ENCODE results near the gene ZC3H6. TPM values are rescaled to one million over a fixed set of nuclear protein-coding genes. Genes with fewer than 3 reads are reported as not detected.
"Not testable (repeated sequence)": the region's sequence is repeated elsewhere in the genome, so short reads cannot be mapped to it uniquely, and the experiment has no call there.

The ZC3H6 gene
- total and polyA plus RNA-seq, 4 experiments from 2014 or later: 4.6 to 43.2 (median 22.2) TPM

DNA sequence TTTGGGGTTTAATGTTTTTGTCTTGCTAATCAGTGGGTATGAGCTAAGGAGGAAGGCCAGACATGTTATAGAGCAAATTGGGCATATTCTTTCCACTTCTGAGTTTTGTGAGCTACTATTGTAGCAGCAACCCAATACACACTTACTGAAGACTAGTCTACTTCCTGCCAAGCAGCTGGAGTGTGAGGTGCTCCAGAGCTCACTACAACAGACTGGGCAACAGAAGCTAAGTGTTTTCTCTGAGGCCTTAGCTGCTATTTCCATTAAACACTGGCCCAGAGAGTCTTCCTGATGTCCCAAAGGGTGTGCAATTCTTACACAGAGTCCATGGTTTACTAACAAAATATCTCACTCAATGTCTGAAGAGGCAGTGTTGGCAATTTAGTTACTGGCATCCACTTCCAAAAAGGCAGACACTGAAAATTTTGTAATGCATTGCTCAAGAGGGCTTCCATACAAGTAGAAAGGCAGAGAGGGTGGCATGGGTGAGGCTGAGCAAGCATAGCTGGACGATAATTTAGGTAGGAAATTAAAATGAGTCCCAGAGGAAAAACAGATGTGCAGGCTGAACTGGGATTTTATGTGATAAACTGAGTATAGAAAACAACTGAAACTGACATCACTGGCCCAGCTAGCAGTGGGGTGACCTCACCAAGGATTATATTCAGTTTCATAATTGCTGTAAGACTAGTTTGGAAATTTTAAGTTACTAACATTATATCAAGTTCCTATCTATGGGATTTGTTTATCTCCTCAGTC lies 68.6 kb downstream of the ZC3H6 start:
- Histone ChIP-seq H3K4me1 (ENCODE audit: insufficient read depth, low read length) (no peaks in the 10 kb centered on the region), H3K27me3 (ENCODE audit: insufficient read depth, low read length) (no peaks in the 10 kb centered on the region), H3K9me3 (ENCODE audit: control insufficient read depth in 1 of 2, low read length in 2 of 2) (no peaks in the 10 kb centered on the region), H3K27ac (ENCODE audit: low read depth, low read length) (no peak overlapping the region), H3K36me3 (ENCODE audit: insufficient read depth, low read length) (no peaks in the 10 kb centered on the region), H3K4me3 (ENCODE audit: low read length in 2 of 2) (no peak overlapping the region)
- peak overlapping the region in 1 of 7 donors; percentile 8 for H3K27ac Mint-ChIP-seq
- ChIA-PET CTCF (ENCODE audit: partially characterized antibody) (no interaction called here), POLR2A (ENCODE audit: partially characterized antibody) (no interaction called here)
- H3K27me3 Mint-ChIP-seq: no peaks in the 10 kb centered on the region
- peaks cover 0 to 4% of the 10 kb centered on the region in 2 donors for H3K36me3 Mint-ChIP-seq
- H3K9me3 Mint-ChIP-seq: peaks cover 0 to 2% (median 0%) of the 10 kb centered on the region in 8 donors
- H3K4me3 Mint-ChIP-seq: no peak overlapping the region
- no peaks in the 10 kb centered on the region for H3K4me1 Mint-ChIP-seq
- DNase-seq: no peak
- intact Hi-C loops (cut with micrococcal nuclease): no loop called here

DNA sequence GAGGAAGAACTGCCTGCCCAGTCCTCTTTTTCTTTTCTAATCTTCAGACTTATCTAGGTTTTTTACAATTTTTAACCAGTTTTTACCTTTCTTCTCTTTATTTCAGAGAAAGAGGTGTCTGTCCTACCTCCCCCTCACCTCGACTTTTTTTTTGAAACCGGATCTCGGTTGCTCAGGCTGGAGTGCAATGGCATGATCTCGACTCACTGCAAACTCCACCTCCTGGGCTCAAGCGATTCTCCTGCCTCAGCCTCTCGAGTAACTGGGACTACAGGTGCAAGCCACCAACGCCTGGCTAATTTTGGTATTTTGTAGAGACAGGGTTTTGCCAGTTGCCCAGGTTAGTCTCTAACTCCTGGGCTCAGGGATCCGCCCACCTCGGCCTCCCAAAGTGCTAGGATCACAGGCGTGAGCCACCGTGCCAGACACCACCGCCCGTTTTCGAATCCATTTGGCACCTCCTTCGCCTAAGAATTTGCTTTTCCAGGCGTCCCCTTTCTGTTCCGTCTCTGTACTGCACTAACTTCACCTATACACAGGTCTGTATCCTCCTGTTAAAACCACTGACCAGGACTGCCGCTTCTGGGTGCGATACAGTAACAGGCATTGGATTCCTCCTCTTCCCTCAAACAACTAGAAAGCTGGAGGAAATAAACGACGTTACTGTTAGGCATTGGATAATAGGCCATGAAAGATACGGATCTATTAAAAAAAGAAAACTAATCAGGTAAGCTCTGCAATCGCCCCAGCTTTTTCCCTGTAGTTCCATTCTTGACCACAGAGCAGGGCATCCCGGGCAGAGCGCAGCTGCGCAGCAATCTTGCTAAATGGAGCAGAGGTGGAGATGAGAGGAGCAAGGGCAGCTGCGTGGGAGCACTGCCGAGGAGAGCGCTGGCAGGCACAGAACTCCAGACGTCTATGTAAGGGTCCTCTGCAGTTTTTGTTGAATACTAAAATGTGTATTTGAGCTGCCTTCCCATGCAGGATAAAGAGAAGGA lies 69.9 kb downstream of the ZC3H6 start:
- no peak for DNase-seq
- CTCF ChIA-PET (ENCODE audit: partially characterized antibody): no interaction called here
- Mint-ChIP-seq H3K9me3 (peaks cover 0 to 2% (median 0%) of the 10 kb centered on the region in 8 donors), H3K36me3 (peaks cover 0 to 4% of the 10 kb centered on the region in 2 donors), H3K27ac (no peak overlapping the region), H3K27me3 (no peaks in the 10 kb centered on the region), H3K4me3 (no peak overlapping the region), H3K4me1 (no peaks in the 10 kb centered on the region)
- intact Hi-C loops (cut with micrococcal nuclease): no loop called here
- Histone ChIP-seq H3K36me3 (ENCODE audit: insufficient read depth, low read length) (no peaks in the 10 kb centered on the region), H3K4me1 (ENCODE audit: insufficient read depth, low read length) (no peaks in the 10 kb centered on the region), H3K9me3 (ENCODE audit: control insufficient read depth in 1 of 2, low read length in 2 of 2) (no peaks in the 10 kb centered on the region), H3K27me3 (ENCODE audit: insufficient read depth, low read length) (no peaks in the 10 kb centered on the region), H3K4me3 (ENCODE audit: low read length in 2 of 2) (no peak overlapping the region), H3K27ac (ENCODE audit: low read depth, low read length) (no peak overlapping the region)
- POLR2A ChIA-PET (ENCODE audit: partially characterized antibody): no interaction called here

GRCh38 chr2:112352292-112352691 lies 76.9 kb downstream of the ZC3H6 start:
- intact Hi-C loops (cut with micrococcal nuclease); H3K27ac ChIP-seq (ENCODE audit: low read depth, low read length); CTCF ChIA-PET (ENCODE audit: partially characterized antibody); POLR2A ChIA-PET (ENCODE audit: partially characterized antibody); H3K4me3 Mint-ChIP-seq; H3K36me3 ChIP-seq (ENCODE audit: insufficient read depth, low read length); H3K4me1 ChIP-seq (ENCODE audit: insufficient read depth, low read length); DNase-seq; H3K9me3 Mint-ChIP-seq; H3K36me3 Mint-ChIP-seq; H3K27me3 Mint-ChIP-seq; H3K4me3 ChIP-seq (ENCODE audit: low read length in 2 of 2); H3K4me1 Mint-ChIP-seq; H3K27me3 ChIP-seq (ENCODE audit: insufficient read depth, low read length); H3K9me3 ChIP-seq (ENCODE audit: control insufficient read depth in 1 of 2, low read length in 2 of 2): not testable (repeated sequence)
- H3K27ac Mint-ChIP-seq: peak overlapping the region in 4 of 7 donors; percentile 1 to 84 (median 28)

DNA sequence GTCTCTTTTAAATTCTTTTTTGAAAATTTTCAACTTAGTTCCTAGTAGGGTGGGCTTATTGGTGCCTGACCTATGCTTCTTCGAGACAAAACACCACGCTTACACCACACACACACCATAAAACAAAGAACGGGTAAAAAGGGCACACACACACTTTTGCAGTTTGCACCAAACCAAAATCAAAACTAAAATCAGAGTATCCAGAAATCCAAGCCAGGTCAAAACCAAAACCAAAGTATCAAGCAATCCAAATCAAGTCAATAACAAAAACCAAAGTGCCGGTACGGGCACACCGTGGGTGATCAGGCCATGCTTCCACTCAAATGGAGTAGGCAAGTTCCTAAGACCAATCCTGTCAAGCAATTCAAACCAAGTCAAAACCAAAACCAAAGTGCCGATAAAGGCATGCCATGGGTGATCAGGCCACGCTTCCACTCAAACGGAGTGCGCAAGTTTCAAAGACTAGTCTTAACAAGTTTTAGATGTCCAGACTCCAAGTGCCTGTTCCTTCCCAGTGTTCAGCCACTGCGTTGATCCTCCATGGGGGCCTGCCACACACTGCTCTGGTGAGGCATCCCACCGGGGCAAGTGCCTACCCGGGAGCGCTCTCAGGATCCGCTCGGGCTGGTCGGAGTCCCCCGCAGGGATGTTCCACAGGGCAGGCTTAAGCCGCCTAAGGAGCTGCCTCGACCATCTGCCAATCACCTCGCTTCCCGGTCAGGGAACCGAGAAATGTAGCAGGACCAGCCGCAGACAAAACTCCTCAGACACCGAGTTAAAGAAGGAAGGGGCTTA lies 77.6 kb downstream of the ZC3H6 start:
- H3K4me3 ChIP-seq (ENCODE audit: low read length in 2 of 2): not testable (repeated sequence)

DNA sequence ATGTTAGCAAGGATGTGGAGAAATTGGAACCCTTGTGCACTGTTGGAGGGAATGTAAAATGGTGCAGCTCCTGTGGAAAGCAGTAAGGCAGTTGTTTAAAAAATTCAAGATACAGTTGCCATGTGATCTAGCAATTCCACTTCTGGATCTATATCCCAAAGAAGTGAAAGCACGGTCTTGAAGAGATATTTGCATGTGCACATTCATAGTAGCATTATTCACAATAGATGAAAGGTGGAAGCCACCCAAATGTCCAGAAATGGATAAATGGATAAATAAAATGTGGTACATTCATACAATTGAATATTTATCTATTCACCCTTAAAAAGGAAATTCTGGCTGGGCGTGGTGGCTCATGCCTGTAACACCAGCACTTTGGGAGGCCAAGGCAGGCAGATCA lies 78.9 kb downstream of the ZC3H6 start:
- H3K27ac Mint-ChIP-seq; H3K27me3 ChIP-seq (ENCODE audit: insufficient read depth, low read length); DNase-seq; H3K4me1 Mint-ChIP-seq; H3K36me3 Mint-ChIP-seq; H3K27me3 Mint-ChIP-seq; intact Hi-C loops (cut with micrococcal nuclease); POLR2A ChIA-PET (ENCODE audit: partially characterized antibody); CTCF ChIA-PET (ENCODE audit: partially characterized antibody); H3K4me3 Mint-ChIP-seq; H3K36me3 ChIP-seq (ENCODE audit: insufficient read depth, low read length); H3K27ac ChIP-seq (ENCODE audit: low read depth, low read length); H3K4me1 ChIP-seq (ENCODE audit: insufficient read depth, low read length); H3K9me3 ChIP-seq (ENCODE audit: control insufficient read depth in 1 of 2, low read length in 2 of 2); H3K4me3 ChIP-seq (ENCODE audit: low read length in 2 of 2): not testable (repeated sequence)
- peaks cover 0 to 15% (median 11%) of the 10 kb centered on the region in 8 donors for H3K9me3 Mint-ChIP-seq

More for the DNA sequence above, 77.6 kb downstream of the ZC3H6 start:
- H3K27ac ChIP-seq (ENCODE audit: low read depth, low read length); H3K4me1 Mint-ChIP-seq; H3K9me3 ChIP-seq (ENCODE audit: control insufficient read depth in 1 of 2, low read length in 2 of 2); H3K36me3 Mint-ChIP-seq; H3K4me3 Mint-ChIP-seq; H3K9me3 Mint-ChIP-seq; H3K4me1 ChIP-seq (ENCODE audit: insufficient read depth, low read length); H3K27me3 ChIP-seq (ENCODE audit: insufficient read depth, low read length); DNase-seq; H3K27me3 Mint-ChIP-seq; H3K27ac Mint-ChIP-seq; POLR2A ChIA-PET (ENCODE audit: partially characterized antibody); intact Hi-C loops (cut with micrococcal nuclease); H3K36me3 ChIP-seq (ENCODE audit: insufficient read depth, low read length); CTCF ChIA-PET (ENCODE audit: partially characterized antibody): not testable (repeated sequence)

- intact Hi-C loops (cut with micrococcal nuclease); POLR2A ChIA-PET (ENCODE audit: partially characterized antibody); H3K36me3 ChIP-seq (ENCODE audit: insufficient read depth, low read length); H3K9me3 ChIP-seq (ENCODE audit: control insufficient read depth in 1 of 2, low read length in 2 of 2); H3K27me3 ChIP-seq (ENCODE audit: insufficient read depth, low read length); CTCF ChIA-PET (ENCODE audit: partially characterized antibody); H3K36me3 Mint-ChIP-seq; H3K4me1 ChIP-seq (ENCODE audit: insufficient read depth, low read length); H3K27ac Mint-ChIP-seq; DNase-seq; H3K4me3 ChIP-seq (ENCODE audit: low read length in 2 of 2); H3K27me3 Mint-ChIP-seq; H3K27ac ChIP-seq (ENCODE audit: low read depth, low read length); H3K4me1 Mint-ChIP-seq: not testable (repeated sequence)
- Mint-ChIP-seq H3K4me3 (peak overlapping the region in 1 of 8 donors; percentile 49), H3K9me3 (peaks cover 0 to 23% (median 16%) of the 10 kb centered on the region in 8 donors)
Measured at GRCh38 chr2:112360055-112360454, 84.7 kb downstream of the ZC3H6 start.

All from CD4-positive, alpha-beta memory T cell (primary cell).